LHCN-M2 (cell line): Measurements from ENCODE around the gene DCDC2C. TPM values are rescaled to one million over a fixed set of nuclear protein-coding genes. Genes with fewer than 3 reads are reported as not detected.

ENCODE experiments used
- DNase-seq: peaks from one replicate; pipeline ENCODE4 v3.0.0-alpha.2; 2012; ENCODE audit warnings: low read depth
- total RNA-seq: library from RNA; depleted of rRNA; stranded (reverse); fragments of >200 nt; gene quantifications from 2 replicates; pipeline ENCODE4 v1.2.3, GENCODE V29; 2014; rRNA removed

DCDC2C gene
- total RNA-seq, 1 experiment from 2014 or later, result not detected

DNA sequence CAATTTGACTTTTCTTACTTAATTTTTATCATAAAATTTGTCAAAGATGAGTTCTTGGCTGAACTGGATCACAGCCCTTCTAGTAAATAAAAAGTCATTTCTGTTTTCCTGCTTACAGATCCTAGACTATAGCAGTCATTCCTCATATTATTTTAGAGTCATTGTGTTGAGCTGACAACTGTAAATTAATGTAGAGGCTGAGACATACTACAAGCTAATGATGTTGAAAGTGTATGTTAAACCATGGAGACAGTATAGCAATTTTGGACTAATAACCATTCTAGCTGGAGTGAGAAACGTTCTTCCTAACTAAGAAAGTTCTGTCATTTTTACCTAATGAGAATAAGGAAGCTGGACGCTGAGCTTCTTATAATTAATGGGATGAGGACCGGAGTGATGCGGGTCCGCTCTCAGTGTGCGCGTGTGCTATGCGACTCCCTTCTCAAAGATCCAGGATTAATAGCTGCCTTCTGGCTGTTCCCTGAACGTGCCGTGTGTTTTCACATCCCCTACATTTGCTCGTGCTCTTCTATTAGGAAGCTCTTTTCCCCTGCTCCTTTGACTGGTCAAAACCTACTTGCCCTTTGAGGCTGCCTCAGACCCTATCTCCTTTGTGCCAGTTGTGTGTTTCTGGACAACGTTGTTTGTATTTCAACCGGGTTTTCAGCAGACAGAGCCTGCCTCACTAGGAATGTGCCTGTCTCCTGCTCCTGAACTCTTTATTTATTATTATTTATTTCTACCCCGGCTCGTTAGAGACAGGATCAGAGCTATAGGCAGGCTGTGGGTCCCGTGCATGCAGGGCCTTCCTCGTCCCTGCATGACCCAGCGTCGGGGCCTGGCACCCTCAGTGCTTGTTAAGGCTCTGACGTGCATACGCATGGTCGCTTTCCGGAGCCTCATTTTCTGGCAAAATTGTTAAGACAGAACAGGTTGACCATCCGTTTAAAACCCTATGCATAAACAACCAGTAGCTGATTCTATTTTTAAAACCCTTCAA is 182.6 kb downstream of the DCDC2C start:
- no peak for DNase-seq

- DNase-seq, result no peak
Observed at GRCh38 chr2:3895021-3895420, 191.6 kb downstream of the DCDC2C start.

Other genes with a start within 250 kb of the DCDC2C start
- 60.0 and 61.8 TPM in 2 replicates for gene ADI1, start 184.0 kb upstream of the DCDC2C start, total RNA-seq
- gene RNASEH1, start 145.2 kb upstream of the DCDC2C start, total RNA-seq, result 36.4 and 36.7 TPM in 2 replicates
- 2,202 and 2,483 TPM in 2 replicates for gene RPS7, start 128.3 kb upstream of the DCDC2C start, total RNA-seq
- gene COLEC11, start 108.5 kb upstream of the DCDC2C start, total RNA-seq, result not detected in 2 replicates
- gene ALLC, start 45.4 kb upstream of the DCDC2C start, total RNA-seq, result not detected in 2 replicates